Measurements from ENCODE around the gene FILIP1.

- no peak for TF ChIP-seq EGR1 (IDR thresholded peaks at IDR 0.05; ENCODE audit: borderline replicate concordance, low read depth, low read length)
- no peak for TF ChIP-seq CEBPB (IDR thresholded peaks at IDR 0.05; ENCODE audit: low read depth, low read length)
- TF ChIP-seq POLR2AphosphoS5 (IDR thresholded peaks at IDR 0.05; ENCODE audit: low read depth, low read length) = no peak
- TF ChIP-seq SIN3A (conservative IDR thresholded peaks at IDR 0.05 in 1 of 2, IDR thresholded peaks at IDR 0.05 in 1 of 2; ENCODE audit: low read depth in 1 of 2, low read length in 2 of 2) = no peak
- TF ChIP-seq TCF12 (IDR thresholded peaks at IDR 0.05; ENCODE audit: low read depth, low read length) = no peak
- TF ChIP-seq EZH2 (IDR thresholded peaks at IDR 0.05; ENCODE audit: low read depth, low read length, severe bottlenecking) = no peak
- no peak for TF ChIP-seq CTCF (IDR thresholded peaks at IDR 0.05; ENCODE audit: control extremely low read depth in 1 of 3, insufficient read depth in 1 of 3, low read depth in 1 of 3, low read length in 3 of 3)
- TF ChIP-seq, protein P1, sequence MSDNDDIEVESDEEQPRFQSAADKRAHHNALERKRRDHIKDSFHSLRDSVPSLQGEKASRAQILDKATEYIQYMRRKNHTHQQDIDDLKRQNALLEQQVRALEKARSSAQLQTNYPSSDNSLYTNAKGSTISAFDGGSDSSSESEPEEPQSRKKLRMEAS (IDR thresholded peaks at IDR 0.05) = no peak
- TF ChIP-seq FOSL1 (IDR thresholded peaks at IDR 0.05; ENCODE audit: insufficient read depth, low read depth, low read length) = no peak
- no peak for TF ChIP-seq ATF3 (IDR thresholded peaks at IDR 0.05; ENCODE audit: insufficient read depth, low read depth, low read length)
- no peak for TF ChIP-seq EP300 (IDR thresholded peaks at IDR 0.05; ENCODE audit: borderline replicate concordance in 1 of 2, low read depth in 2 of 2, low read length in 2 of 2)
- no peak for TF ChIP-seq JUND (IDR thresholded peaks at IDR 0.05; ENCODE audit: low read length)
Measured at GRCh38 chr6:75301088-75301487, 192.5 kb downstream of the FILIP1 start.

All from H1 (cell line).